ENCODE results near the gene ASRGL1.

Gene ASRGL1

GRCh38 chr11:62419314-62419929 is 82.2 kb downstream of the ASRGL1 start:
- DNase-seq: no peak

DNA sequence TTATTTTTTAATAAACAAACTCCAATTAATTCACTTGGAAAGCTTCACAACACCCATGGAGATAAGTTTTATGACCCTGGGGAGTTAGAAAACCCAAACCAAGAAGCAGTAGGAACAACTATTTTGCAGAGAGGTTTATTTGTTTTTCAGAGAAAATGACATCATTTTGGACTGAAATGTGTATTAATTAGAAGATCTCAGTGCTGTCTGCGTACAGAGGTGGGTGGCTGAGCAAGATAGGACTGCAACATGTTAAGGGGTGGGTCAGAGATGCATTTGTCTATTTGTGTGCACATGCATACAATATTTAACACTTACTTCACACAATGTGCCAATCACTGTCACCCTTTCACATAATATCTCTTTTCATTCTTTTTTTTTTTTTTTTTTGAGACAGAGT is 82.7 kb downstream of the ASRGL1 start:
- no peak for DNase-seq

DNA sequence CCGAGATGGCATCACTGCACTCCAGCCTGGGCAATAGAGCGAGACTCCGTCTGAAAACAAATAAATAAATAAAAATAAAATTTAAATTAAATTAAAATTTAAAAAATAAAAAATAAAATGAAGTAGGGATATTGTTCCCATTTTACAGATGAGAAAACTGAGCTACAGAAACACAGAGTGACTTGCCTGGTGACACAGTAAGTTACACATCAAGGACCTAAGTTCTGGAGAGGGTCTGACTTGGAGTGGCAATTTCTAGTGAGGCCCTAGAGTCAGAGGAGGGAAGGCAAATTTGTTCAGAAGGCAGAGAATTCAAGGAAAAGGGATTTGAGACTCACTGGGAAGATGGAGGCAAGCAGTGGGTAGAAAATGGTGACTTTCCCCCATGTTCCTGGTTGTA is 83.6 kb downstream of the ASRGL1 start:
- DNase-seq: no peak

GRCh38 chr11:62421996-62422395 is 84.7 kb downstream of the ASRGL1 start:
- DNase-seq: no peak

DNA sequence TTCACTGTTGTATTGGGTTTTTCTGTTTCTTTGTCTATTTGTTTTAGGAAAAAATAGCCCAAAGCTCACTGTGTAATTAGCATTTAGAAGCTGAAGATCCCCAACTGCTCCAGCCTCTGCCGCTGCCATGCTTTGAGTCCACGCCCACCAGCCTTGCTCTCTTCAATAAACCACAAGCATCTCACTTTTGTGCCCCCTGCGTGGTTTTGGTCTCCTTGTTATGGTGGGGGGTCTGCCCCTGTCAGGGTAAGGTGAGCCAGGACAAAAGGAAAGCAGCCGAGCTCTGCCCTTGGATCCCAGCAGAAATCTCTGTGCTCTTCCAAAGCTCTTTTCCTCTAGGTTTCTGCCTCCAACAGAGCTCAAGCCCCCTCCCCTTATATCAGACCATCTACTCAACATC is 85.8 kb downstream of the ASRGL1 start:
- no peak for DNase-seq

- DNase-seq: peak; percentile 56
These were observed 90.5 kb downstream of the ASRGL1 start for GRCh38 chr11:62427630-62428233.

- DNase-seq: no peak
These were observed 91.8 kb downstream of the ASRGL1 start for GRCh38 chr11:62428871-62429560.

DNA sequence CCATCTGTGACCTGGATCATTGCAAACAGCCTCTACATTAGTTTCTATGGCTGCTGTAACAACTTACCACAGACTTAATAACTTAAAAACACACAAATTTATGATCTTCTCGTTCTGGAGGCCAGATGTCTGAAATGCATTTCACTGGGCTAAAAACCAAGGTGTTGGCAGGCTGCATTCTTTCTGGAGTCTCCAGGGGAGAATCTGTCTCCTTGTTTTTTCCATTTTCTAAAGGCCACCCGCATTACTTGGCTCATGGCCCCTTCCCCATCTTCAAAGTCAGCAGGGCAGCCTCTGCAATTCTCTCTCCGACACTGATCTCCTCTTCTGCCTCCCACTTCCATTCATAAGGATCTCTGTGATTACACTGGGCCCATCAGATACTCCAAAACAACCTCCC is 93.2 kb downstream of the ASRGL1 start:
- DNase-seq: no peak

DNA sequence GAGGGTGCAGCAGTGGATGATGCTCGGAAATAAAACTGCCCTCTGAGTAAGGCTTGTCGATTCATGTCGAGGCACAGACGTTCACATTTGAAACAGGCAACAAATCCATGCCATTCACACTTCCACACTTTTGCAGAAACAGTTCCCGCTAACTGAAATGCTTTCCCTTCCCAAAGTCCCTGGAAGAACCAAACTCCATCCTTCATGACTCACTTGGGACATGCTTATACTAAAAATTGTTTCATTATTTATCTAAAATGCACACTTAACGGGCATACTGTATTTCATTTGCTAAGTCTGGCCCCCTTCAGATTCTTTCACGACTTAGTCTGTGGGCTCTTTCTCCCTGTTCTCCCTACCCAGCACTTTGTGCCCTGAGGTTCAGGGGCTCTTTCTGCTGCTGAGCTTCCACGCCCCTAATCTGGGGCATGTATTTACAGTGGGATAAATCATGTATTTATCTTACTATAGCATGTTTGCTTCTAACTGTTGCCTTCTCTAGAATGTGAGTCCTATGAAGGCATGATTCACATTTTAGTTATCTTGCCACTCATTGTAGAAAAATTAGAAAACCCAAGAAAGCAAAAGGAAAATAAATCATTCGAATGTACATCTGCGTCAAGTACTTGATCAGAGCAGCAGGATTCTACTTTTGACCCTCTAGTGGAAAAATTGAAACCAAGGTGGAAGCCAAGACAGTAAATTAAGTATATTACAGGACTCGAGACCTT is 94.1 kb downstream of the ASRGL1 start:
- DNase-seq: no peak

- no peak for DNase-seq
These were observed 95.4 kb downstream of the ASRGL1 start for GRCh38 chr11:62432695-62433094.

DNA sequence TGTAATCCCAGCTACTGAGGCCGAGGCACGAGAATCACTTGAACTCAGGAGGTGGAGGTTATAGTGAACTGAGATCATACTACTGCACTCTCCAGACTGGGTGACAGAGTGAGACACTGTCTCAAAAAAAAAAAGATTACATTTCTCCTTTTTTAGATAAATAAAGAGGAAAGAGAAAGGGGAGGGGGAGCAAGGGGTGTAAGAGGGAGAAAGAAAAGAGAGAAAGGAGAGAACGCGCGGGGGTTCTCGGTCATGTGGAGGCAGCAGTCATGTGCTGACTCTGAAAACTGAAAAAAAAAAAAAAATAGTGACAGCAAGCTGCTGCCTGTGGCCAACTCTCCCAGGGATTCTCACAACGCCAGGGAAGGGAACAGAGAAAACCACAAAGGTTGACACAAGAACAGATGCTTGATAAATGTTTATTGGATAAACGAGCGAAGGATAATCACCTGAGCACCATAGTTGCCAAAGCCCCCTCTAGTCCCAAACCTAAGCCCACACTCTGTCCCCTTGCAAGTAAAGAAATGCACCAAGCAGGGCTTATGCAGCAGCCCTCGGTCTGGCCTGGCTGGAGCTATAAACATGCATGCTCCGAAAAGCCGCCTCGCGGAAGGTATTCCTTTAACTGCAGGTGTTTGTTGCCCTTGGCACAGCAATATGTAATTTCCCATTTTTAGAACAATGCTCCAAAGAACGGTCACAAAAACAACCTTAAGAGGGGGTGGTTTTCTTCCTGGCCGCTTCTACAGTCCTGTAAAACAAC is 96.1 kb downstream of the ASRGL1 start:
- no peak for DNase-seq

- DNase-seq: no peak
These were observed 96.6 kb downstream of the ASRGL1 start for GRCh38 chr11:62433904-62434276.

DNA sequence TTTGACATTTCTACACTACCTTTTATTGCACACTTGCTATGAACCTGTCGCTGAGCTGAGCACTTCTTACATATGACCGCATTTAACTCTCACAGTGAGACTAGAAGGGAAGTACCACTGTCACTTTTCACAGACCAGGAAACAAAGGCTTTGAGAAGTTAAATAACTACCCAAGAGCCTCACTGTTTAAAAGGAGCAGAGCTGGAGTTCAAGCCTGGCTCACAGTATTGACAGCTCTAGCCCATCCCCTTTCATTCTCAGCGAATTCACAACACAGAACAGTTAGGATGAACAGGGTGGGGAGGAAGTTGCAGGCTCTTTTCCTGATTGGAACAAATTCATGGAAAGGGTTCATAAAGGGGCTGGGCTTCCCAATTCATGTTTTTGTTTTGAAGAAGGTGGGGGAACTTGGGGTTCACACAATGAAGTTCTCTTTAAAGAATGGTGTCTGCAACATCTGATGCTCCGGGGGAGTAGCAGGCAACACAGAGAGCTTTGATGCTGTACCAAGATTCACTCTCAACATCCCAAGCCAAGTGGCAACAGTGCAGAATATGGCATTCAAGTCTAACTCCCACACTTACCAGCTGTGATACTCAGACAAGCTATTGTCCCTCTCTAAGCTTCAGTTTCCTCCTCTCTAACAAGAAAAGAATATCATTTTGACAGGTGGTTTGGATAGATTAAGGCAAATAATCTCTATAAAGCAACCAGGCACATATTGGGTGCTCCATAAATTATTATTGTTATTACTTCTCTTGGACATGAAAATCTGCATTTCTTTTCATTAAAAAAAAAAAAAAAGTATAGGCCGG is 98.8 kb downstream of the ASRGL1 start:
- DNase-seq: no peak

GRCh38 chr11:62437616-62438015 is 100.4 kb downstream of the ASRGL1 start:
- DNase-seq: no peak

DNA sequence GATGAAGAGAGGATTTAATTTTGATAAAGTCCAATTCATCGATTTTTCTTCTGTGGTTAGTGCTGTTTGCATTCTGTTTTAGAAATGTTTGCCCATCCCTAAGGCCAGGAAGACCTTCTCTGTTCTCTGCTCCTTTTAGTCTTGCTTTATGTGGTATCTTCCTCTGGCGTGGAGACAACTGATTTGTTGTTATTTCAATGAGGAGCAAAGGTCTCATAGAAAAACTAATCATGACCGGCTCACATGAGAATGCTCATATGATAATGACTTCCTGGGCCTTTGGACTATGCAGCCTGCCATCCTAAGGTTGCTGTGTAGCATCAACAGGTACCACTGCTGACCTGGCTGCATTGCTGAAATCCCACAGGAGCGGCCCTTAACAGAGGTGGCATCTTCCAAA is 101.4 kb downstream of the ASRGL1 start:
- no peak for DNase-seq

DNA sequence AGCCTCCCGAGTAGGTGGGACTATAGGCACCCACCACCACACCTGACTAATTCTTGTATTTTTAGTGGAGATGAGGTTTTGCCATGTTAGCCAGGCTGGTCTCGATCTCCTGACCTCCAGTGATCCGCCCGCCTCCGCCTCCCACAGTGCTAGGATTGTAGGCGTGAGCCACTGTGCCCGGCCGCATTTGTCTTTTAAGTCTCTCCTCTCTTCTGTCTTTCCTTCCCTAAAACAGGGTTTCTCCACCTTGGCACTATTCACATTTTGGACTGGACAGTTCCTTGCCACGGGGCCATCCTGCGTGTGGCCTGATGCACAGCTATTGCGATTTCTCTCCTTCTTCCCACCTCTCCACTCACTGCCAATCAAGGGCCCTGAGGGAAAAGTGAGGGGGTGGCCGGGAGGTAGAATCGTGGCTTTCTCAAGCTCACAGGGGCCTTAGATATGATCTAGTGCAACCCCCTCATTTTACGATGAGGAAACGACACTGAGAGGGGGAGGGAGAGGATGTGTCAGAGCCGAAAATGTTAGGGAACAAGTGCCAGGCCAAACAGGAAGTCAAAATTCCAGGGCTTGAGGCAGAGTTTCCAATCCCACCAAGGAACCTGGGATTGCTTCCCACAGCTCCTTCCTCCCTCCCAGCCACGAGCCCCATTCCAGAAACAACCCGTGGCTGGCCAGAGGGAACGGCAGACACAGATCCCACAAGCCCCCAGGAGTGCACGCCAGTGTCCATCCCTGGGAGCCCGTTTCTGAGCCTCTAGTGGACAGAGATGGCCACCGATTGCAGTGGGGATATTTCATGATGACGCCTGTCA is 102.7 kb downstream of the ASRGL1 start:
- no peak for DNase-seq

Data from OCI-M1 (cell line).